ENCODE data around the gene RNF13. TPM values are rescaled to one million over a fixed set of nuclear protein-coding genes. Genes with fewer than 3 reads are reported as not detected.
A peak's percentile ranks its signal among the peaks of the same experiment; 100 is the strongest.
"Not testable (repeated sequence)": the region's sequence is repeated elsewhere in the genome, so short reads cannot be mapped to it uniquely, and the experiment has no call there.

Gene RNF13
- total RNA-seq, 1 donor from 2014 or later, result 124 TPM

DNA sequence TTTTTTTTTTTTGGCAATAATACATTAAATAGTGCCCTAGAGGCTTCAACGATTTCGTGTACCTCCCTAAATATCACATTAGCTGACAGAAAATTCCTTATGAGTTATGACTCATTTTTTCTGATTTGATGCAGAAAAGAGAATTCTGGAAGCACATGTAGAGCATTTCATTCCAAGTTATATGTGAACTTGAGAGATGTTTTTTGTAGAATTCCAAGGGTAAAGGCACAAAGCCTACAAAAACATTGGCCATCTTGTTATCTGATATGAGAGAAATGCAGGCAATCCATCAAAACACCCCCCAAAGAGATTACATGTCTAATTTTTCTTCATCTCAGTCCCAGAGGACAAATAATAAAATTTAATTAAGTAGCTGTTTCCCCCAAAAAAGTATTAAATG, 164.4 kb downstream of the RNF13 start:
- Histone ChIP-seq H3K4me3 (ENCODE audit: low read depth, low read length) (no peak overlapping the region), H3K36me3 (ENCODE audit: control insufficient read depth, insufficient read depth, low read length) (no peaks in the 10 kb centered on the region), H3K27me3 (ENCODE audit: control insufficient read depth, insufficient read depth, low read length) (no peaks in the 10 kb centered on the region)
- TF ChIP-seq, protein P1, sequence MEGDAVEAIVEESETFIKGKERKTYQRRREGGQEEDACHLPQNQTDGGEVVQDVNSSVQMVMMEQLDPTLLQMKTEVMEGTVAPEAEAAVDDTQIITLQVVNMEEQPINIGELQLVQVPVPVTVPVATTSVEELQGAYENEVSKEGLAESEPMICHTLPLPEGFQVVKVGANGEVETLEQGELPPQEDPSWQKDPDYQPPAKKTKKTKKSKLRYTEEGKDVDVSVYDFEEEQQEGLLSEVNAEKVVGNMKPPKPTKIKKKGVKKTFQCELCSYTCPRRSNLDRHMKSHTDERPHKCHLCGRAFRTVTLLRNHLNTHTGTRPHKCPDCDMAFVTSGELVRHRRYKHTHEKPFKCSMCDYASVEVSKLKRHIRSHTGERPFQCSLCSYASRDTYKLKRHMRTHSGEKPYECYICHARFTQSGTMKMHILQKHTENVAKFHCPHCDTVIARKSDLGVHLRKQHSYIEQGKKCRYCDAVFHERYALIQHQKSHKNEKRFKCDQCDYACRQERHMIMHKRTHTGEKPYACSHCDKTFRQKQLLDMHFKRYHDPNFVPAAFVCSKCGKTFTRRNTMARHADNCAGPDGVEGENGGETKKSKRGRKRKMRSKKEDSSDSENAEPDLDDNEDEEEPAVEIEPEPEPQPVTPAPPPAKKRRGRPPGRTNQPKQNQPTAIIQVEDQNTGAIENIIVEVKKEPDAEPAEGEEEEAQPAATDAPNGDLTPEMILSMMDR (IDR thresholded peaks at IDR 0.05; ENCODE audit: insufficient read depth, low read length, severe bottlenecking), result no peak
- FAIRE-seq (no peak), DNase-seq (ENCODE audit: low read depth) (no peak)

DNA sequence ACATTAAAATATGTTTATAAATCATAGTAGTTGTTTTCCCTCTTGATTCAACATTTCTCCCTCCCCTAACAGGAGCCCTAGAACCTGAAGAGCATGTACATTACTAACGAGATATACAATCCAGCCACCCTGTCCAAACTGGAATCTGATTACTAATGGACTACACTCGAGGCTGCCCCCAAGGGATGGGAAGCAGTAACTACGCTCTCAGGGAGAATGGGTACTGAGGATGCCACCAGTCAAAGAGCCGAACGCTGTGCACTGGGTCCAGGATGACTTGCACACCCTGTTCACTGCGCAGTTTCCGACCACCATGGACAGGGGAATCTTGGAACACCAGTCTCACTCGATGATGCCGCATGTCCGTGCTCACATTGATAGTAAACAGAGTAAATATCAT, 169.0 kb downstream of the RNF13 start:
- H3K4me3 ChIP-seq (ENCODE audit: low read depth, low read length); H3K27me3 ChIP-seq (ENCODE audit: control insufficient read depth, insufficient read depth, low read length); H3K36me3 ChIP-seq (ENCODE audit: control insufficient read depth, insufficient read depth, low read length); DNase-seq (ENCODE audit: low read depth): not testable (repeated sequence)
- peak; percentile 95 for FAIRE-seq

DNA sequence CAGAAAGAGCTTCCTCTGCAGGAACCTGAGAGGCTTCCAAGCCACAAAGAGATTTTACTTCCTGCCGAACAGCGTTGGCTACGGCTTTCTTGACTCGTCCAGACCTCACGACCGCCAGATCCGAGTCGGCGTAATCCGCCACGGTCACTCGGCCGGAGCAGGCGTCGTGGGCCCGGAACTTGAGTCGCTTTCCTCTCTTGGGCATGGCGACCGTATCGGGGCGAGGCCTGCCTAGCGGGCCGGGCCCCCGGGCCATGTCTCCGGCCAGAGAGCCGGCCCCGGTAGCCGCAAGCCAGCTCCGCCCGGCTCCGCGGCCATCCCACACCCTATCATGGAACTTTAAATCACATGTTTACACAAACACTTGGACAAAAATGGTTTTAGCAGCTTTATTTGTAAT, 170.0 kb downstream of the RNF13 start:
- not testable (repeated sequence) for H3K4me3 ChIP-seq (ENCODE audit: low read depth, low read length); H3K27me3 ChIP-seq (ENCODE audit: control insufficient read depth, insufficient read depth, low read length); DNase-seq (ENCODE audit: low read depth); H3K36me3 ChIP-seq (ENCODE audit: control insufficient read depth, insufficient read depth, low read length); FAIRE-seq

DNA sequence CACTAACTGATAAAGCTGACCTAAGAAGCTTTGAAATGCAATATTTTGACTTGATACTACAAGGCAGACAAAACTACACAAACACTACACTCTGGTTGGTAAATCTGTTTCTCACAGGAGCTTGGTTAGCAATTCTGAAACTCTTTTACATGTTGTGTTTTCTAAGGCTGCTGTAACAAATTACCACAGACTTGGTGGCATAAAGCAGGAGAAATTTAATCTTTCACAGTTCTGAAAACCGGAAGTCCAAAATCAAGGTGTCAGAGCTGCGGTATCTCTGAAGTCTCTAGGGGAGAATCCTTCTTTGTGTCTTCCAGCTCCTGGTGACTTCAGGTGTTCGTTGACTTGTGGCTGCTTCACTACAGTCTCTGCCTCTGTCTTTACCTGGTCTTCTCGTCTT, 170.6 kb downstream of the RNF13 start:
- FAIRE-seq (no peak), DNase-seq (ENCODE audit: low read depth) (no peak)
- Histone ChIP-seq H3K36me3 (ENCODE audit: control insufficient read depth, insufficient read depth, low read length) (no peaks in the 10 kb centered on the region), H3K27me3 (ENCODE audit: control insufficient read depth, insufficient read depth, low read length) (no peaks in the 10 kb centered on the region), H3K4me3 (ENCODE audit: low read depth, low read length) (no peak overlapping the region)
- TF ChIP-seq, protein P1 (IDR thresholded peaks at IDR 0.05; ENCODE audit: insufficient read depth, low read length, severe bottlenecking), result no peak

DNA sequence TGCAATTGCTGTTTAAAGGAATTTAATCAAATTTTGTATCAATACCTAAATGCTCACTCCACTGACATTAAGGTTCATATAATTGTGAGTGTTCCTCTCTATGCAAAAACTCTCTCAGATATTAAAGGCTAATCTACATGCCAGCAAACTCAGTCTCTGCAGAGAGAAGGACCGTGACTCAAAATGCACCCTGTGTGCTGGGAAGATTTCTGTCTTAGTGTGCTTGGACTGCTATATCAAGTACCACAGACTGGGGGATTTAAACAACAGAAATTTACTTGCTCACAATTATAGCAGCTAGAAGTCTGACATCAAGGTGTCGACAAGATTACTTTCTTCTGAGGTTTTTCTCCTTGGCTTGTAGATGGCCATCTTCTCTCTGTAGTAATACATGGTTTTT, 176.3 kb downstream of the RNF13 start:
- Histone ChIP-seq H3K27me3 (ENCODE audit: control insufficient read depth, insufficient read depth, low read length) (no peaks in the 10 kb centered on the region), H3K36me3 (ENCODE audit: control insufficient read depth, insufficient read depth, low read length) (no peaks in the 10 kb centered on the region), H3K4me3 (ENCODE audit: low read depth, low read length) (no peak overlapping the region)
- no peak for DNase-seq (ENCODE audit: low read depth)
- TF ChIP-seq, protein P1 (IDR thresholded peaks at IDR 0.05; ENCODE audit: insufficient read depth, low read length, severe bottlenecking), result no peak
- no peak for FAIRE-seq

DNA sequence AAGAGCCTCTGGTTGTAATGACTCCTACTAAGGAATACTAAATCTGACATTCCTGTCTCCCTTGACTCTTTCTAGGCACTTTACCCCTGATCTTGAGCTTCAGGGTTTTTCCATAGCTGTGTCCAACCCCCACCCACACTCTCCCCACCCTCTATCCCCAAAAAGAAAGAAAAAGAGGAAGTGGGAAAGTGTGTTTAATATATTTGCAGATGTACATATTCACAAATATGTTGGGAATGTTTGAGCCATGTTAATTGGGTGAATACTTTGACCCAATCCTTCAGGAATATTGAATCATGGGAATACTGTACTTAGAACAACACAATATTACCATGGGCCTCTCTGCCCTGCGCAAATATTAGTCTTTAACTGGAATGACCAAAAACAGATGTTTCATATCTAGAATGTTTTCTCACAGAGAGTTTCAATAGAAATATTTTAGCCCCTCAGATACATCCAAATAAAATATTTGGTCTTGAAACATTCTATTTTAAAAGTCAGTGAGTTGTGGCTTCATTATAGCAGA, 177.5 kb downstream of the RNF13 start:
- H3K36me3 ChIP-seq (ENCODE audit: control insufficient read depth, insufficient read depth, low read length), result no peaks in the 10 kb centered on the region
- H3K4me3 ChIP-seq (ENCODE audit: low read depth, low read length), result no peak overlapping the region
- H3K27me3 ChIP-seq (ENCODE audit: control insufficient read depth, insufficient read depth, low read length), result no peaks in the 10 kb centered on the region
- DNase-seq (ENCODE audit: low read depth) (no peak), FAIRE-seq (no peak)
- TF ChIP-seq, protein P1 (IDR thresholded peaks at IDR 0.05; ENCODE audit: insufficient read depth, low read length, severe bottlenecking), result no peak

DNA sequence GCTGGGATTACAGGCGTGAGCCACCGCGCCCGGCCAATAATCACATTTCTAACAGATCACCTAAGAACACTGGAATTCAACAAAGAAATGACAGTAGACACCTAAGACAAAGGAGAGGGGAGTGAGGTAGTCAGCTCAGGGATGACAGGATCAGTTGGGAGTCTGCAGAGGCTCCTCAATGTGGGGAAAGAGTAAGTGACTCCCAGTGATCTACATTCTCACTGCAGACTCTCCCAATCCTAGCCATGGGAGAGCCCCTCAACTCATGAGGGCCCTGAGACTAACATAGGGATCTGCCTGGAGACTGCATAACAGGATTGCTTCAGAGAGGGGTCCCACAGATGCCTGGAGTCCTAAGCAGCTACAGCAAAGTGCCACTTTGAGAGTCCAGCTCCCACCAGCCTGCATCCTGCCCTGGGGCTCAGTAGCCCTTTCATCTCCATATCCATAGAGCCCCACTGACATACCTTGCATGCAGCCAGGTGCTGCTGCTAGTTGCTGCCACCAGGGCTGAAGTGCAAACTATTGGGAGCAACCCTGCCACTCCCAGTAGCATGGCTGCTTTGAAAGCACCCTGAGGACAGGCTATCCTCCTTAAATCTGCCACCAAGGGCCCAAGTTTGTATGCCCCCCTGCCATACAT, 179.5 kb downstream of the RNF13 start:
- TF ChIP-seq, protein P1 (IDR thresholded peaks at IDR 0.05; ENCODE audit: insufficient read depth, low read length, severe bottlenecking), result no peak
- H3K4me3 ChIP-seq (ENCODE audit: low read depth, low read length), result no peak overlapping the region
- DNase-seq (ENCODE audit: low read depth) (no peak), FAIRE-seq (no peak)
- no peaks in the 10 kb centered on the region for H3K36me3 ChIP-seq (ENCODE audit: control insufficient read depth, insufficient read depth, low read length)
- H3K27me3 ChIP-seq (ENCODE audit: control insufficient read depth, insufficient read depth, low read length), result no peaks in the 10 kb centered on the region

Measured in bronchial epithelial cell (primary cell).